Measurements from ENCODE around the gene FTO. TPM values are rescaled to one million over a fixed set of nuclear protein-coding genes. Genes with fewer than 3 reads are reported as not detected.

The FTO gene
- total RNA-seq, 1 experiment from 2014 or later, result 43.0 TPM

- peak; percentile 99 for DNase-seq (ENCODE audit: low spot score)
- in situ Hi-C loops (cut with HindIII; ENCODE audit: low sequenced_read_pairs), result no loop called here
These were observed 263.0 kb downstream of the FTO start for GRCh38 chr16:53966821-53967571.

GRCh38 chr16:53967572-53967971, 263.6 kb downstream of the FTO start:
- no peak for DNase-seq (ENCODE audit: low spot score)
- in situ Hi-C loops (cut with HindIII; ENCODE audit: low sequenced_read_pairs), result no loop called here

GRCh38 chr16:53968454-53968853, 264.5 kb downstream of the FTO start:
- DNase-seq (ENCODE audit: low spot score), result peak; percentile 19
- in situ Hi-C loops (cut with HindIII; ENCODE audit: low sequenced_read_pairs), result no loop called here

- in situ Hi-C loops (cut with HindIII; ENCODE audit: low sequenced_read_pairs), result no loop called here
- DNase-seq (ENCODE audit: low spot score), result no peak
These were observed 264.9 kb downstream of the FTO start for GRCh38 chr16:53968896-53969295.

- in situ Hi-C loops (cut with HindIII; ENCODE audit: low sequenced_read_pairs), result no loop called here
- no peak for DNase-seq (ENCODE audit: low spot score)
These were observed 267.7 kb downstream of the FTO start for GRCh38 chr16:53971616-53972015.

- peak; percentile 93 for DNase-seq (ENCODE audit: low spot score)
- in situ Hi-C loops (cut with HindIII; ENCODE audit: low sequenced_read_pairs), result no loop called here
These were observed 269.1 kb downstream of the FTO start for GRCh38 chr16:53973021-53973420.

- in situ Hi-C loops (cut with HindIII; ENCODE audit: low sequenced_read_pairs), result no loop called here
- DNase-seq (ENCODE audit: low spot score), result no peak
These were observed 270.6 kb downstream of the FTO start for GRCh38 chr16:53974484-53975080.

GRCh38 chr16:53980675-53981074, 276.7 kb downstream of the FTO start:
- in situ Hi-C loops (cut with HindIII; ENCODE audit: low sequenced_read_pairs), result no loop called here
- no peak for DNase-seq (ENCODE audit: low spot score)

GRCh38 chr16:53982631-53983042, 278.7 kb downstream of the FTO start:
- DNase-seq (ENCODE audit: low spot score), result no peak
- in situ Hi-C loops (cut with HindIII; ENCODE audit: low sequenced_read_pairs), result no loop called here

GRCh38 chr16:53984936-53985335, 281.0 kb downstream of the FTO start:
- no peak for DNase-seq (ENCODE audit: low spot score)
- in situ Hi-C loops (cut with HindIII; ENCODE audit: low sequenced_read_pairs), result no loop called here

- in situ Hi-C loops (cut with HindIII; ENCODE audit: low sequenced_read_pairs), result no loop called here
- DNase-seq (ENCODE audit: low spot score), result no peak
These were observed 281.9 kb downstream of the FTO start for GRCh38 chr16:53985861-53986260.

- in situ Hi-C loops (cut with HindIII; ENCODE audit: low sequenced_read_pairs), result no loop called here
- DNase-seq (ENCODE audit: low spot score), result no peak
These were observed 282.8 kb downstream of the FTO start for GRCh38 chr16:53986793-53987192.

- DNase-seq (ENCODE audit: low spot score), result no peak
- in situ Hi-C loops (cut with HindIII; ENCODE audit: low sequenced_read_pairs), result no loop called here
These were observed 284.2 kb downstream of the FTO start for GRCh38 chr16:53988136-53988535.

GRCh38 chr16:53989597-53989996, 285.6 kb downstream of the FTO start:
- no peak for DNase-seq (ENCODE audit: low spot score)
- in situ Hi-C loops (cut with HindIII; ENCODE audit: low sequenced_read_pairs), result no loop called here

GRCh38 chr16:53991754-53992378, 287.9 kb downstream of the FTO start:
- no peak for DNase-seq (ENCODE audit: low spot score)
- in situ Hi-C loops (cut with HindIII; ENCODE audit: low sequenced_read_pairs), result no loop called here

GRCh38 chr16:53995378-53995777, 291.4 kb downstream of the FTO start:
- DNase-seq (ENCODE audit: low spot score), result no peak
- in situ Hi-C loops (cut with HindIII; ENCODE audit: low sequenced_read_pairs), result no loop called here

GRCh38 chr16:53996961-53997360, 293.0 kb downstream of the FTO start:
- in situ Hi-C loops (cut with HindIII; ENCODE audit: low sequenced_read_pairs), result no loop called here
- DNase-seq (ENCODE audit: low spot score), result no peak

- in situ Hi-C loops (cut with HindIII; ENCODE audit: low sequenced_read_pairs), result no loop called here
- DNase-seq (ENCODE audit: low spot score), result no peak
These were observed 294.3 kb downstream of the FTO start for GRCh38 chr16:53998024-53998810.

GRCh38 chr16:53998966-53999522, 295.1 kb downstream of the FTO start:
- in situ Hi-C loops (cut with HindIII; ENCODE audit: low sequenced_read_pairs), result no loop called here
- DNase-seq (ENCODE audit: low spot score), result no peak

- in situ Hi-C loops (cut with HindIII; ENCODE audit: low sequenced_read_pairs), result no loop called here
- no peak for DNase-seq (ENCODE audit: low spot score)
These were observed 295.9 kb downstream of the FTO start for GRCh38 chr16:53999841-54000240.
